ENCODE results near the gene NAV2.

GRCh38 chr11:19793326-19793725 is 80.7 kb downstream of the NAV2 start:
- TF ChIP-seq CTCF (IDR thresholded peaks at IDR 0.05), result no peak
- no peak for TF ChIP-seq POLR2A (IDR thresholded peaks at IDR 0.05)

Data from testis (tissue), 2 donors.